HepG2 (cell line): ENCODE results near the gene CMTM8. TPM values are rescaled to one million over a fixed set of nuclear protein-coding genes. Genes with fewer than 3 reads are reported as not detected.
A peak's percentile ranks its signal among the peaks of the same experiment; 100 is the strongest.

ENCODE experiments used
- ATAC-seq: fragments of 200-7000 bp; cut with Tn5 transposase; 3 replicates; pipeline ENCODE4 v1.9.1; 2020; ENCODE audit warnings: mild to moderate bottlenecking, moderate library complexity
- BruUV-seq: library from RNA; stranded (reverse); fragments of 400-500 nt; replicated peaks from 2 replicates; lab custom pipeline; 2021; lab: Mats Ljungman, UMichigan
- CTCF ChIA-PET: fragments of 300-600 bp; formaldehyde crosslinking; extraction: SDS; loops from one replicate; lab custom pipeline; 2021; ENCODE audit warnings: low total read pairs, inconsistent platforms, low intra/inter-chr PET ratio; lab: Yijun Ruan, JAX
- POLR2A ChIA-PET: fragments of 350-600 bp; sonication (Branson Sonifier 250); formaldehyde crosslinking; loops from one replicate; lab custom pipeline; 2020; ENCODE audit warnings: antibody characterized with exemption, inconsistent platforms; lab: Yijun Ruan, JAX
- DNase-seq: peaks from one replicate; pipeline ENCODE4 v3.0.0-alpha.2; 2015; ENCODE audit warnings: low spot score
- FAIRE-seq: peaks from 3 replicates; lab custom pipeline; 2011; peaks lifted over from hg19 to GRCh38; lab: Jason Lieb, UNC
- H2AFZ ChIP-seq: one replicate; pipeline ENCODE4 v1.6.1; 2011; ENCODE audit warnings: low read length, inconsistent platforms
- H3K27ac ChIP-seq: fragments of 300-600 bp; 3 replicates; pipeline ENCODE4 v1.8.0; 2011; ENCODE audit warnings: mixed run types, mild to moderate bottlenecking, mixed read lengths, low read length, inconsistent platforms; ENCODE audit not compliant: insufficient read depth; ENCODE audit errors: extremely low read length
- H3K27me3 ChIP-seq, 2 experiments: fragments of 200-600 bp in 1 of 2; 2 replicates in 1 of 2; 3 replicates in 1 of 2; pipeline versions ENCODE4 v1.6.0 to v1.8.0; 2011; ENCODE audit warnings: low read length in 2 of 2, mild to moderate bottlenecking in 2 of 2, moderate library complexity in 2 of 2, inconsistent platforms in 1 of 2; ENCODE audit not compliant: insufficient read depth in 2 of 2, control insufficient read depth in 1 of 2
- H3K36me3 ChIP-seq, 2 experiments: fragments of 200-600 bp in 1 of 2; replicated peaks in 1 of 2; 2 replicates in 1 of 2; 3 replicates in 1 of 2; pipeline versions ENCODE4 v1.5.1 to v1.8.0; 2011; ENCODE audit warnings: low read length in 2 of 2, inconsistent platforms in 1 of 2; ENCODE audit not compliant: insufficient read depth in 2 of 2, control insufficient read depth in 1 of 2
- H3K4me1 ChIP-seq: 2 replicates; pipeline ENCODE4 v1.5.1; 2012; ENCODE audit warnings: low read length, inconsistent platforms; ENCODE audit not compliant: insufficient read depth
- H3K4me2 ChIP-seq: 2 replicates; pipeline ENCODE4 v1.6.0; 2011; ENCODE audit warnings: low read depth, low read length, inconsistent platforms
- H3K4me3 ChIP-seq, 3 experiments: fragments of 200-600 bp in 1 of 3; sonication (generic), shearing (Covaris generic) in 1 of 3; replicated peaks in 1 of 3; 2 replicates each; pipeline ENCODE4 v1.5.1; 2011 to 2016; ENCODE audit warnings: low read length in 3 of 3, inconsistent platforms in 2 of 3, low read depth in 2 of 3, mild to moderate bottlenecking in 2 of 3, control low read depth in 1 of 3, mixed read lengths in 1 of 3; ENCODE audit not compliant: insufficient read depth in 1 of 3
- H3K79me2 ChIP-seq: one replicate; pipeline ENCODE4 v1.6.1; 2011; ENCODE audit warnings: low read length, inconsistent platforms; ENCODE audit not compliant: insufficient read depth
- H3K9ac ChIP-seq: 2 replicates; pipeline ENCODE4 v1.6.0; 2011; ENCODE audit warnings: mild to moderate bottlenecking, low read depth, low read length, inconsistent platforms; ENCODE audit not compliant: insufficient read depth
- H3K9me3 ChIP-seq: 2 replicates; pipeline ENCODE4 v1.5.1; 2012; ENCODE audit warnings: mild to moderate bottlenecking, low read length
- H4K20me1 ChIP-seq: 2 replicates; pipeline ENCODE4 v1.6.0; 2011; ENCODE audit warnings: inconsistent platforms, mild to moderate bottlenecking, low read length, moderate library complexity; ENCODE audit not compliant: insufficient read depth
- FOXA1 ChIP-seq, 2 experiments: fragments of 450-650 bp in 1 of 2; sonication (generic) in 1 of 2; formaldehyde crosslinking in 1 of 2; IDR thresholded peaks; 2 replicates each; pipeline versions ENCODE4 v1.4.0 to v1.6.1; 2016 to 2020; ENCODE audit warnings: missing genetic modification reagents in 1 of 2
- MAFG ChIP-seq: sonication (generic); formaldehyde crosslinking; IDR thresholded peaks from 2 replicates; pipeline ENCODE4 v1.5.1; 2020; ENCODE audit warnings: mild to moderate bottlenecking, missing genetic modification reagents
- YEATS4 ChIP-seq: sonication (generic); formaldehyde crosslinking; IDR thresholded peaks from 2 replicates; pipeline ENCODE4 v1.4.0; 2020; ENCODE audit warnings: missing genetic modification reagents, borderline replicate concordance
- ZNF329 ChIP-seq: sonication (generic); formaldehyde crosslinking; IDR thresholded peaks from 2 replicates; pipeline ENCODE4 v1.9.0; 2021; ENCODE audit warnings: low read depth, mild to moderate bottlenecking, missing genetic modification reagents
- WGBS: methylation state at CpG from one replicate; pipeline ENCODE4 v1.1.6; 2017; ENCODE audit warnings: low lambda C conversion rate; 5-methylcytosine and 5-hydroxymethylcytosine counted together
- in situ Hi-C: cut with HindIII; loops from 2 replicates; pipeline ENCODE4 v1.10.0; 2017; ENCODE audit warnings: low pct_unique_long_range_greater_than_20kb; ENCODE audit not compliant: extremely low pct_ligation_motif_present
- intact Hi-C: fragments of 100-400 bp; cut with micrococcal nuclease; formaldehyde crosslinking; loops from one replicate; pipeline ENCODE4 v1.10.0; 2022; ENCODE audit not compliant: unreplicated experiment
- polyA plus RNA-seq, 8 experiments: library from polyadenylated mRNA; depleted of rRNA in 3 of 8; stranded (reverse) in 7 of 8; unstranded in 1 of 8; fragments of >200 nt; fragmentation: Illumina TruSeq in 4 of 8; extraction: Trizol in 4 of 8; gene quantifications; 2 replicates each; pipeline versions ENCODE4 v1.2.1 to v1.2.3, GENCODE V29; 2011 to 2016; ENCODE audit warnings: low read depth in 4 of 8, missing spikeins in 1 of 8, mixed read lengths in 1 of 8; ENCODE audit not compliant: insufficient read depth in 1 of 8
- total RNA-seq, 5 experiments: library from RNA; depleted of rRNA; stranded (reverse); fragments of >200 nt; fragmentation: Illumina TruSeq; extraction: Trizol; gene quantifications; 2 replicates each; pipeline ENCODE4 v1.2.3, GENCODE V29; 2016; ENCODE audit warnings: low read depth in 1 of 5

The CMTM8 gene
- total and polyA plus RNA-seq, 2 of the 13 experiments (the other 11 are each of a cell fraction or from before 2014, with no cell fraction given), result 8.9 to 15.8 TPM

- in situ Hi-C loops, result no loop called here
- no peak for DNase-seq
- ChIA-PET POLR2A (interaction anchor here (1.0 kb wide), 1 partner anchor 13 kb away, joined by 3 read pairs; no protein-coding TSS in a partner anchor), CTCF (no interaction called here)
- Histone ChIP-seq H4K20me1 (no peaks in the 10 kb centered on the region; the same call in 1 of the 2 replicates), H2AFZ (no peak overlapping the region), H3K36me3 (no peaks in the 10 kb centered on the region; a peak in 1 of 5 replicates), H3K4me1 (peaks cover 71% of the 10 kb centered on the region), H3K27ac (no peak overlapping the region), H3K79me2 (peaks cover 15% of the 10 kb centered on the region), H3K27me3 (no peaks in the 10 kb centered on the region), H3K4me2 (no peak overlapping the region), H3K4me3 (no peak overlapping the region), H3K9me3 (no peaks in the 10 kb centered on the region), H3K9ac (no peak overlapping the region)
- no peak for FAIRE-seq
- intact Hi-C loops, result no loop called here
- no TSS peak for BruUV-seq
- ATAC-seq, result no peak
- peak; percentile 88 for TF ChIP-seq ZNF329 (CRISPR knock-in tag)
- no peak for TF ChIP-seq YEATS4
- 34% methylated on average over 2 of the region's 2 CpGs for WGBS
Measured at GRCh38 chr3:32278714-32279113, 40.2 kb downstream of the CMTM8 start.

GRCh38 chr3:32280262-32280910 lies 41.9 kb downstream of the CMTM8 start:
- FAIRE-seq (no peak), DNase-seq (no peak), ATAC-seq (no peak)
- CTCF ChIA-PET, result no interaction called here
- H4K20me1 ChIP-seq, result no peaks in the 10 kb centered on the region
- intact Hi-C loops, result no loop called here
- BruUV-seq, result no TSS peak
- no peak overlapping the region for H3K9ac ChIP-seq
- peaks cover 72% of the 10 kb centered on the region for H3K4me1 ChIP-seq
- in situ Hi-C loops, result no loop called here
- no peak for TF ChIP-seq FOXA1 (IDR thresholded peaks at IDR 0.05)
- TF ChIP-seq FOXA1 (CRISPR knock-in tag; IDR thresholded peaks at IDR 0.05), result peak; percentile 33; the same call in 1 of the 2 replicates
- no peak for TF ChIP-seq MAFG (CRISPR knock-in tag)
- TF ChIP-seq, all 625 proteins: peak for 1
- WGBS, result 93% methylated on average over 6 of the region's 6 CpGs
- H2AFZ ChIP-seq, result no peak overlapping the region
- no peaks in the 10 kb centered on the region for H3K9me3 ChIP-seq
- no peaks in the 10 kb centered on the region; a peak in 1 of 5 replicates for H3K36me3 ChIP-seq
- no peaks in the 10 kb centered on the region for H3K27me3 ChIP-seq
- H3K79me2 ChIP-seq, result peaks cover 19% of the 10 kb centered on the region
- no peak overlapping the region for H3K4me3 ChIP-seq
- no peak overlapping the region for H3K27ac ChIP-seq
- no peak overlapping the region for H3K4me2 ChIP-seq
- POLR2A ChIA-PET, result no interaction called here
